Measurements from ENCODE around the gene TMEM255B. TPM values are rescaled to one million over a fixed set of nuclear protein-coding genes. Genes with fewer than 3 reads are reported as not detected.

The TMEM255B gene
- polyA plus RNA-seq, 1 donor (not counting 4 experiments of a cell fraction or from before 2014, with no cell fraction given): 7.6 TPM

GRCh38 chr13:113840541-113841352, 81.7 kb downstream of the TMEM255B start:
- Histone ChIP-seq H3K9ac (ENCODE audit: control insufficient read depth, extremely low read depth, insufficient read depth, low read length) (peak overlapping the region; percentile 25), H3K27me3 (ENCODE audit: control insufficient read depth, extremely low read depth, insufficient read depth, low read length) (no peaks in the 10 kb centered on the region), H3K4me3 (ENCODE audit: control insufficient read depth in 2 of 3, extremely low read depth in 1 of 3, insufficient read depth in 2 of 3, low read depth in 1 of 3, low read length in 3 of 3) (no peak overlapping the region), H3K4me1 (ENCODE audit: control insufficient read depth, extremely low read depth, insufficient read depth, low read length) (peaks cover 67% of the 10 kb centered on the region), H3K79me2 (ENCODE audit: control insufficient read depth, insufficient read depth, low read length) (peaks cover 51% of the 10 kb centered on the region), H2AFZ (ENCODE audit: control insufficient read depth, low read length) (no peak overlapping the region), H3K4me2 (ENCODE audit: control insufficient read depth, extremely low read depth, insufficient read depth, low read depth, low read length) (peak overlapping the region; percentile 81), H3K9me3 (ENCODE audit: control insufficient read depth, low read depth, low read length) (no peaks in the 10 kb centered on the region), H4K20me1 (ENCODE audit: control insufficient read depth, extremely low read depth, insufficient read depth, low read length) (peaks cover 8% of the 10 kb centered on the region), H3K9me1 (ENCODE audit: control insufficient read depth, extremely low read depth, insufficient read depth, low read length) (no peaks in the 10 kb centered on the region), H3K36me3 (ENCODE audit: control insufficient read depth in 2 of 2, extremely low read depth in 1 of 2, insufficient read depth in 2 of 2, low read length in 2 of 2) (peaks cover 24 to 48% of the 10 kb centered on the region in 2 experiments), H3K27ac (ENCODE audit: control insufficient read depth, insufficient read depth, low read length) (peak overlapping the region; percentile 31)
- peak; percentile 23 for FAIRE-seq
- dilution Hi-C loops (cut with MboI; ENCODE audit: extremely low pct_ligation_motif_present, low sequenced_read_pairs): no loop called here
- DNase-seq (ENCODE audit: low read depth, low spot score): no peak
- no peak for TF ChIP-seq CTCF (optimal IDR thresholded peaks at IDR 0.05 in 1 of 3, IDR thresholded peaks at IDR 0.05 in 1 of 3, conservative IDR thresholded peaks at IDR 0.05 in 1 of 3; ENCODE audit: extremely low read depth in 1 of 3, insufficient read depth in 2 of 3, low read length in 3 of 3)
- TF ChIP-seq EZH2 (IDR thresholded peaks at IDR 0.05; ENCODE audit: low read length): no peak

- dilution Hi-C loops (cut with MboI; ENCODE audit: extremely low pct_ligation_motif_present, low sequenced_read_pairs): no loop called here
- Histone ChIP-seq H3K4me3 (ENCODE audit: control insufficient read depth in 2 of 3, extremely low read depth in 1 of 3, insufficient read depth in 2 of 3, low read depth in 1 of 3, low read length in 3 of 3) (no peak overlapping the region), H3K9ac (ENCODE audit: control insufficient read depth, extremely low read depth, insufficient read depth, low read length) (no peak overlapping the region), H2AFZ (ENCODE audit: control insufficient read depth, low read length) (no peak overlapping the region), H3K36me3 (ENCODE audit: control insufficient read depth in 2 of 2, extremely low read depth in 1 of 2, insufficient read depth in 2 of 2, low read length in 2 of 2) (peaks cover 25 to 54% of the 10 kb centered on the region in 2 experiments), H3K27ac (ENCODE audit: control insufficient read depth, insufficient read depth, low read length) (no peak overlapping the region), H3K79me2 (ENCODE audit: control insufficient read depth, insufficient read depth, low read length) (peaks cover 57% of the 10 kb centered on the region), H4K20me1 (ENCODE audit: control insufficient read depth, extremely low read depth, insufficient read depth, low read length) (peaks cover 13% of the 10 kb centered on the region), H3K9me3 (ENCODE audit: control insufficient read depth, low read depth, low read length) (no peaks in the 10 kb centered on the region), H3K4me1 (ENCODE audit: control insufficient read depth, extremely low read depth, insufficient read depth, low read length) (peaks cover 71% of the 10 kb centered on the region), H3K27me3 (ENCODE audit: control insufficient read depth, extremely low read depth, insufficient read depth, low read length) (no peaks in the 10 kb centered on the region), H3K4me2 (ENCODE audit: control insufficient read depth, extremely low read depth, insufficient read depth, low read depth, low read length) (no peak overlapping the region), H3K9me1 (ENCODE audit: control insufficient read depth, extremely low read depth, insufficient read depth, low read length) (no peaks in the 10 kb centered on the region)
- no peak for DNase-seq (ENCODE audit: low read depth, low spot score)
- TF ChIP-seq EZH2 (IDR thresholded peaks at IDR 0.05; ENCODE audit: low read length) (no peak), CTCF (optimal IDR thresholded peaks at IDR 0.05 in 1 of 3, IDR thresholded peaks at IDR 0.05 in 1 of 3, conservative IDR thresholded peaks at IDR 0.05 in 1 of 3; ENCODE audit: extremely low read depth in 1 of 3, insufficient read depth in 2 of 3, low read length in 3 of 3) (no peak)
- FAIRE-seq: peak; percentile 90
These were observed 82.3 kb downstream of the TMEM255B start for GRCh38 chr13:113841353-113841650.
